HL-60 (cell line): ENCODE data around the gene LTBP3.

Experiments used
- TF ChIP-seq, protein P1 (sequence below): IDR thresholded peaks from one replicate; pipeline ENCODE4 v1.5.1; 2011; ENCODE audit warnings: low read length, control low read depth, inconsistent platforms; ENCODE audit not compliant: insufficient read depth
- TF ChIP-seq, protein P2 (sequence below): IDR thresholded peaks from 2 replicates; pipeline ENCODE4 v1.6.1; 2012; ENCODE audit warnings: low read depth; ENCODE audit not compliant: insufficient replicate concordance

DNA sequence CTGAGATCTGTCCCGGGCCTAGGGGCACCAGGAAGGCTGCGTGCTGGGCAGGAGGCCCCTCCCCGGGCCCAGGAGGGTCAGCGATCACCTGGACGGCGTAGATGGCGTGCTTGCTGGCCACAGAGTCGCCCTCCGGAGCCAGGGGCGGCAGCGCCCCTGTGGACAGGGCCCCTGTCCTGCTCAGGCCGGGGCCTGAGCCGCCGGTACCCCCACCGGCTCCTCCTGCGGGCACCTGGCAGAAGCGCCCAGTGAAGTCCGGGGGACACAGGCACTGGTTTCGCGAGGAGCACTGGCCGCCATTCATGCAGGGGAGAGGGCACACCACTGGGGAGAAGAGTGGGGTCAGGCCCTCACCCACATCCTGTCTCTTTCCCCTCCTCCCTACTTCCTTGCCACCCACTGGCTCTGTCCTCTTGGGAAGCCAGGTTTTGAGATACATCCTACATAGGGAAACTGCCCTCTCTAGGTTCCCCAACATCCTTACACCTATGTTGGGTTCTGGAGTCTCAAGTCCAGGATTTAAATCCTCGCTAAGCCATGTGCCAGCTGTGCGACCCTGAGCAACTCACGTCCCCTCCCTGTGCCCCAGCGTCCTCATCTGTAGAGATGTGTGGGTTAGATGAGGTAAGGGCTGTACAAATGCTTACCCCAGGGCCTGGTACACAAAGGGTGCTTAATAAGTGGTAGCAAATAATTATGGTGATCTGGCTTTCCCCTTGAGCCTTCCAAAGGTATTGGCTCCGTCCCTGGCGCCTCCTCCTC is 3.9 kb downstream of the LTBP3 start:
- TF ChIP-seq, protein P1, sequence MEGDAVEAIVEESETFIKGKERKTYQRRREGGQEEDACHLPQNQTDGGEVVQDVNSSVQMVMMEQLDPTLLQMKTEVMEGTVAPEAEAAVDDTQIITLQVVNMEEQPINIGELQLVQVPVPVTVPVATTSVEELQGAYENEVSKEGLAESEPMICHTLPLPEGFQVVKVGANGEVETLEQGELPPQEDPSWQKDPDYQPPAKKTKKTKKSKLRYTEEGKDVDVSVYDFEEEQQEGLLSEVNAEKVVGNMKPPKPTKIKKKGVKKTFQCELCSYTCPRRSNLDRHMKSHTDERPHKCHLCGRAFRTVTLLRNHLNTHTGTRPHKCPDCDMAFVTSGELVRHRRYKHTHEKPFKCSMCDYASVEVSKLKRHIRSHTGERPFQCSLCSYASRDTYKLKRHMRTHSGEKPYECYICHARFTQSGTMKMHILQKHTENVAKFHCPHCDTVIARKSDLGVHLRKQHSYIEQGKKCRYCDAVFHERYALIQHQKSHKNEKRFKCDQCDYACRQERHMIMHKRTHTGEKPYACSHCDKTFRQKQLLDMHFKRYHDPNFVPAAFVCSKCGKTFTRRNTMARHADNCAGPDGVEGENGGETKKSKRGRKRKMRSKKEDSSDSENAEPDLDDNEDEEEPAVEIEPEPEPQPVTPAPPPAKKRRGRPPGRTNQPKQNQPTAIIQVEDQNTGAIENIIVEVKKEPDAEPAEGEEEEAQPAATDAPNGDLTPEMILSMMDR = no peak
- TF ChIP-seq, protein P2, sequence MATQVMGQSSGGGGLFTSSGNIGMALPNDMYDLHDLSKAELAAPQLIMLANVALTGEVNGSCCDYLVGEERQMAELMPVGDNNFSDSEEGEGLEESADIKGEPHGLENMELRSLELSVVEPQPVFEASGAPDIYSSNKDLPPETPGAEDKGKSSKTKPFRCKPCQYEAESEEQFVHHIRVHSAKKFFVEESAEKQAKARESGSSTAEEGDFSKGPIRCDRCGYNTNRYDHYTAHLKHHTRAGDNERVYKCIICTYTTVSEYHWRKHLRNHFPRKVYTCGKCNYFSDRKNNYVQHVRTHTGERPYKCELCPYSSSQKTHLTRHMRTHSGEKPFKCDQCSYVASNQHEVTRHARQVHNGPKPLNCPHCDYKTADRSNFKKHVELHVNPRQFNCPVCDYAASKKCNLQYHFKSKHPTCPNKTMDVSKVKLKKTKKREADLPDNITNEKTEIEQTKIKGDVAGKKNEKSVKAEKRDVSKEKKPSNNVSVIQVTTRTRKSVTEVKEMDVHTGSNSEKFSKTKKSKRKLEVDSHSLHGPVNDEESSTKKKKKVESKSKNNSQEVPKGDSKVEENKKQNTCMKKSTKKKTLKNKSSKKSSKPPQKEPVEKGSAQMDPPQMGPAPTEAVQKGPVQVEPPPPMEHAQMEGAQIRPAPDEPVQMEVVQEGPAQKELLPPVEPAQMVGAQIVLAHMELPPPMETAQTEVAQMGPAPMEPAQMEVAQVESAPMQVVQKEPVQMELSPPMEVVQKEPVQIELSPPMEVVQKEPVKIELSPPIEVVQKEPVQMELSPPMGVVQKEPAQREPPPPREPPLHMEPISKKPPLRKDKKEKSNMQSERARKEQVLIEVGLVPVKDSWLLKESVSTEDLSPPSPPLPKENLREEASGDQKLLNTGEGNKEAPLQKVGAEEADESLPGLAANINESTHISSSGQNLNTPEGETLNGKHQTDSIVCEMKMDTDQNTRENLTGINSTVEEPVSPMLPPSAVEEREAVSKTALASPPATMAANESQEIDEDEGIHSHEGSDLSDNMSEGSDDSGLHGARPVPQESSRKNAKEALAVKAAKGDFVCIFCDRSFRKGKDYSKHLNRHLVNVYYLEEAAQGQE = no peak
